GM12873 (cell line): ENCODE measurements around the gene KIAA0319L.

Experiments
- CTCF ChIP-seq: IDR thresholded peaks from 2 replicates; pipeline ENCODE4 v1.5.1; 2012; ENCODE audit warnings: low read depth, mild to moderate bottlenecking, moderate library complexity, low read length, control low read depth; ENCODE audit not compliant: insufficient read depth; ENCODE audit errors: missing control alignments

Gene KIAA0319L

GRCh38 chr1:35536556-35537162 is 20.5 kb downstream of the KIAA0319L start:
- no peak for TF ChIP-seq CTCF

- TF ChIP-seq CTCF = no peak
Observed at GRCh38 chr1:35535243-35535642, 22.0 kb downstream of the KIAA0319L start.

- TF ChIP-seq CTCF = no peak
Observed at GRCh38 chr1:35533586-35533985, 23.6 kb downstream of the KIAA0319L start.

GRCh38 chr1:35532497-35533223 is 24.5 kb downstream of the KIAA0319L start:
- no peak for TF ChIP-seq CTCF

GRCh38 chr1:35531368-35531767 is 25.8 kb downstream of the KIAA0319L start:
- no peak for TF ChIP-seq CTCF

GRCh38 chr1:35530946-35531345 is 26.3 kb downstream of the KIAA0319L start:
- TF ChIP-seq CTCF = no peak

GRCh38 chr1:35530168-35530567 is 27.0 kb downstream of the KIAA0319L start:
- TF ChIP-seq CTCF = no peak
